GM19239 (cell line): Measurements from ENCODE around the gene GFPT2.

Source experiments
- DNase-seq: peaks from one replicate; pipeline ENCODE4 v3.0.0; 2011; ENCODE audit warnings: low spot score; ENCODE audit not compliant: insufficient read length
- FAIRE-seq: peaks from 2 replicates; lab custom pipeline; 2011; peaks lifted over from hg19 to GRCh38; lab: Jason Lieb, UNC

GFPT2 gene

DNA sequence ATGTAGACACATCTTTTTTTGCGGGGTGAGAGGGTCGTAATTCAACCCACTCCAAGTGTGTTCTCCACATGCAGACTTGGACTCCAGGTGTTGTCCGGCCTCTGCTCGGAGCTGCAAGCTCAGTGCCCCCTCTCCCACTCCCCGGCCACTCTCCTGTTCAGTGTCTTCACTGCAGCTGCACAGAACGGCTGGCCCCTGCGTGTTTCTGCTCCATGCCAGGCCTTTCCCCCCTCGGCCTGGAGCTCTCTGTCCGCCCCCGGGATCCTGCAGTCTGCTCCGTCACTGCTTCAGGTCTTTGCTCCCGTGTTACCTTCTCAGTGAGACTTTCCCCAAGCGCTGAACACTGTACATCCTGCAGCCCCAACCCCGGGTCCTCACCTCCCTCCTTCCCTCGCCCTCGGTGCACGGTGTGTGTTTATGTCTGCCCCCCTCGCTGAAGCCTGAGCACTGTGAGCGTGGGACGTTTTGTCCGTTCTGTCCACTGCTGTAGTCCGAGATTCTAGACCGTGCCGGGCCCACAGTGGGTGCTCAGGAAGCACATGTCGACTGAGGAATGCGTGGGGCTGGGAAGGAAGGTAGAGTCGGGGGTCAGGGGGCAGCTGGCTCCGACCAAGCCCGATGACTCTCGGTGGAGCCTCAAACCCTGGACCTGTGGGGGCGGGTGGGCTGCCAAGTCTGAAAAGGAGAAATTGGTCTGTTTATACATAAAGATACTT, 26.4 kb upstream of the GFPT2 start:
- FAIRE-seq (no peak), DNase-seq (no peak)

DNA sequence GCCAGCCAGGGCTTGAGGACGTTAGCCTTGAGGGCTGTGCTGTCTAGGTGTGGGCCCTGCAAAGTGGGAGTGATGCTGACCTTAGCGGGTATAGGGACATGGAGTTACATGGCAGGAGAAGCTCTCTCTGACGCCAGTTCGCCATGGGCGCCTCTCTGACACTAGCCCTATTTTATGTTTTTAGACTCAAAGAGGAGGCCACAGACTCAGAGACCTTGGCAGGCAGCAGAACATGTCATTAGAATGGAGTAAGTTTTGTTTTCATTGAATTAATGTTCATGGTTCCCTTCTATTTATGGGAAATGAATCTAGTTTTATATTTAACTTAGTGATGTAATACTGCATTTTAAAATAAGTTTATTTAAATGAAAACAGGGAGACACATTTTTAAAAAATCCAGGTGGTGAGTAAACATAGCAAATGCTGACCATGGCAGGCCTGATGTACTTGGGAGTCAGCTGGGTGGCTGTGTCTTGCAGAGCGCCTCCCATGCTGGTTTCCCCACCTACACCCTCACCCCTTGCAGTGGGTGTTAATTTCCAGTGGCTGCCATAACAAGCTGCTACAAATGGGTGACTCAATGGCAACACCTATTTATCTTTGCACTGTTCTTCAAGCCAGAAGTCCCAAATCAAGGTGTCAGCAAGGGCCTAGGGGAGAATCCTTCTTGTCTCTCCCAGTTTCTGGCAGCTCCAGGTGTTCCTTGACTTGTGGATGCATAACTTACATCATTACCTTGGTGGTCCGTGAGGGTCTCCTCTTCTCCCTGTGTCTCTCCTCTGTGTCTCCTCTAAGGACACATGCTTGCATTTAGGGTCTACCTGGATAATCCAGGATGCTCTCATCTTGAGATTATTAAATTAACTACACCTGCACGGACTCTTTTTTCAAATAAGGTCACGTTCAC, 25.6 kb upstream of the GFPT2 start:
- DNase-seq, result no peak
- no peak for FAIRE-seq

DNA sequence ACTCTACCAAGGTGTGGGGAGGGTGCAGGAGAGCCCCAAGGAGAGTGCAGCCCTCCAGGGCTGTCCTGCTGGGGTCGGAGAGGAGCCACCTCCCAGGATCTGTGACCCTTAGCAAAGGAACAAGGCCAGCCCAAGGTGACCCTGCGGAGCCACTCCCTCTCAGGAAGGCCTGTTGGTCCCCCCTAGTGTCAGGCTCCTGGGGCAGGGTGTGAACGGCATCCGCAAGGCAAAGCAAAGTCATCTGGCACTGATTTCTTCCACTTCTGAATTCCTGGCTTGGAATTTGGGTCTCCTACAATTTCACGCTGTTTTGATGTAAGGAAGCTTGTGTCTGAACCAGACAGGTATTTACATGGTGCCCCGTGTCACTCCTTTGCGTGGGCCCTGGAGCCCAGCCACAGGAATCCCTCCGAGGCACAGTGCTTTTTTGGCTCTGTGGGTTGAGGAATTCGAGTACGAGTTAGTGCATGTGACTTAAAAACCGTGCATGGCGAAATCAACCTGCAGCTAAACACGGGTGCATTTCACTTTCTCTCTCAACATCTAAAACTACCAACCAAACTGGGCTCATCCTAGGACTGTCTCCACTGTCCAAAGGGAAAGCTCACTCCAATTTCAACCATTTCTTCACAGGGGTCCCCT, 24.5 kb upstream of the GFPT2 start:
- DNase-seq, result no peak
- FAIRE-seq, result no peak

DNA sequence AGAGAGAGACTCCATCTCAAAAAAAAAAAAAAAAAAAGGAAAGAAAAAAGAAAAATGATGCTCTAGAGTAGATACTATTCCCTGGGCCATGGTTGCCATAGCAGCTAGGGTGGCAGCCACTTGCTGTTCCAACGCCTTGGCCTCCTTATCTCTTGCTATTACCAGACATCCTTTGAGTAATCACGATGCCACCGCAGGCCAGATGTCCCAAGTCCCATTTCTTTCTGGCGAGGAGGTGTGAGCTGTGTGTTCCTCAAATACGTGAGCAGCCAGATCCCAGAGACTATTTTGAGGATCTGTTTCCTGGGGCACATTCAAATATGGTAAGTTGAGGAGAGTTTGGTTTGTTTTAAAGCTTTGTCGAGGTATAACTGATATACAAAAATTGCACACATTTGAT, 23.4 kb upstream of the GFPT2 start:
- DNase-seq (no peak), FAIRE-seq (no peak)

DNA sequence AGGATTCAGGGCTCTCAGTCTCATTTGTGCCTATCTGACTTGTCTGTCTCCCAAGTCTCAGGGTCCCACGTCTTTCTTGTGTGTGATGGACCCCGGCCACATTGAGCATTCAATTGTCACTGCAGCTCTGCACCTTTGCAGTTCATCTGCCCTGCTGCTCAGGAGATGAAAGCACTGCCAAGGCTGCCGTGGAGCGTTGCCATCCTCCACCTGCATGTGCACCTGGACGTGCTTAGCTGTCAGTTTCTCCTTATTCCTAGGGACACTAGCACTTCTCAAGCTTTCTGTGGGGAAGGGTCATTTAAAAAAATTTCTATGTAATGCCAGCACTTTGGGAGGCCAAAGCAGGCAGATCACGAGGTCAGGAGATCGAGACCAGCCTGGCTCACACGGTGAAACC, 22.8 kb upstream of the GFPT2 start:
- DNase-seq (no peak), FAIRE-seq (no peak)

DNA sequence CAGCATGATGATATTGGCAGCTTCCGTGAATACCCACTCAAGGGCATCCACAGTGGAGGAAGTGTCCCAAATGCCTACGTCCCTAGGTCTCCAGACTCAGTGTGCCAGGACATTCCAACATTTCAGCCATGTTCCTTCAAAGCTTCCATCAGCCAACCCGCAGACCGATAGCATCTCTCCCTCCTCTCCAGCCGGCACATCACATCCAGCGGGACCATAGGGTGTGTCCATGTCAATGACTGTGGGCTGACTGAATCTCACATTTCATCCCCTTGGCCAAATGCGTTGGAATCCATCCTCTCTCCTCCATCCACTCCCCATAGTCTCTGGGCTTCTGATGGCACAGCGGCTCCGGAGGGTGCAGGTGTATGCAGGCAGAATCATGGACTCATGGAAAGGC, 22.2 kb upstream of the GFPT2 start:
- no peak for FAIRE-seq
- DNase-seq, result no peak

DNA sequence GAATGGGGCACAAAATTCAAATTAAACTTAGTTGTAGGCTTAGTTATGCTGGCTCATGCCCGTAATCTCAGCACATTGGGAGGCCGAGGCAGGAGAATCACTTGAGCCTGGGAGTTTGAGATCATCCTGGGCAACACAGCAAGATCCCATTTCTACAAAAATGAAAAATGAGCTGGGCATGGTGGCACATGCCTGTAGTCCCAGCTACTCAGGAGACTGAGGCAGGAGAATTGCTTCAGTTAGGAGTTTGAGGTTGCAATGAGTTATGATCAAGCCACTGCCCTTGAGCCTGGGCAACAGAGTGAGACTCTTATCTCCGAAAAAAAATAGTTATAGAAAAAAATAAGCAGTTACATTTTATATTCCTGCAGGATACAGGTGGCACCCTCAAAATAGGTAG, 20.7 kb upstream of the GFPT2 start:
- FAIRE-seq (no peak), DNase-seq (no peak)

DNA sequence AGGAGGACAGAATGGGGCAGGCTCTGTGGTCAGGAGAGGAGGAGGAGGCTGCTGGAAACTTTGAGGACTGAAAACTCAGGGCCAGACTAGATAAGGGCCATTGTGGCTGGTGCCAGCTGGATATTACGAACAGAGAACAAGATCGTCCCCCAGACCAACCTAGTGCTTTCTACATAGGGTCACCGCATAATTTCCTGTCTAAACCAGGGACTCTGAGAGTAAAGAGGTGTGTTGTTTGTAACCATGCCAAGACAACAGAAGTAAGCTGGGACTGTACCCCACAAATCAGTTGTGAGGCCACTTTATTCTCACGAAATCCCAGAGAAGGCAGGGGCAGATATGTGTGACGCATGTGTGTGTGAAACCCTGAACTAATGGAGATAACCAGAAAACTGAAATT, 20.3 kb upstream of the GFPT2 start:
- DNase-seq (no peak), FAIRE-seq (no peak)

DNA sequence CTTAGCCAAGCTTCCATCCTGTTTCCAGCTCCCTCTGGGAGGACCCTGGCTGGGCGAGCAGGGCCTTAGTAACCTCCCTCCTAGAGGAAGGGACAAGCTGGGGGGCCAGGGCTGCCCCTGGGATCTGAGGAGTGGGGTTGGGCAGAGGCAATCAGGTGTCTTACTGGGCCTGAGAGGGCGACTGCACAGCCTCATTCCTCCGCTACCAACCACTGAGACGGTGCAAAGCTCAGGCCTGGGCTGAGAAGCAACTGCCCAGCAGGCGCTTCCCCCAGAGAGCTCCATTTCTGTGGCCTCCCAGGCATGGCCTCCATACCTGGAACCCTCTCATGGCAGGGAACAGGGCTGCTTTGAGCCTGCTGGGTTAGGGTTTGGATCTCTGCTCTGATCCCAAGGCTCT, 18.8 kb upstream of the GFPT2 start:
- FAIRE-seq, result no peak
- no peak for DNase-seq

DNA sequence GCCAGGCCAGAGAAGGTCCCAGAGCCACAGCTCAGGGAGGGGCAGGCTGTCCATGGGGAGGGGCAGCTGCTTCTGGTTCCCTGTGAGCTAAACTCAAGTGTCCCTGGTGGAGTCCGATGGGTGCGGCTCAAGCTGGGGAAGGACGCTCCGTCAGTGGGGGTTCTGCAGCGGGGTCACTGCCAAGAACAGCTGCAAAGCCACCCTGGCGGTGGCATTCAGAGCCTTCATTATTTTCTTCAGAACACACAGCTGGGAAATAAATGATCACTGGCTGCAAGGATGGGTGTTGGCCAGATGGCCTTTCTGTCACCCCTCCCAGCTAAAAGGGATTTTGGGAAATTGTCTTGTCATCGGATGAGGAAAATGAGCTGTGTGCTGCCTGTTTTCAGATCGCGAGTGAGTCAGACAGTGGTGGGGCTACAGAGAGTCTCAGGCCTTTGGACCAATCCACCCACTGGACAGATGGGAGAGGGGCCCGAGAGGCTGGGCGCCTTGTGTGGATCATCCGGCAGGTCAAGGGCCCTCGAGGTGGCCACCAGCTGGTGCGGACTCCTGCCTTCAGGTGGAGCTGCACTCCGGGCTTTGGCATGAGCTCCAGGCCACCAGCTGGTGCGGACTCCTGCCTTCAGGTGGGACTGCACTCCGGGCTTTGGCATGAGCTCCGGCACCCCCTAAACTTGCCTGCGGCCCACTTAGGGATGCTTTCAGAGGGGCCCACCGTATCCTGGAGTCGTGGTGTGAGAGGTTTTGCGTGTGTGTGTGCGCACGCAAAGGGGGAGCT, 17.9 kb upstream of the GFPT2 start:
- FAIRE-seq (no peak), DNase-seq (no peak)

DNA sequence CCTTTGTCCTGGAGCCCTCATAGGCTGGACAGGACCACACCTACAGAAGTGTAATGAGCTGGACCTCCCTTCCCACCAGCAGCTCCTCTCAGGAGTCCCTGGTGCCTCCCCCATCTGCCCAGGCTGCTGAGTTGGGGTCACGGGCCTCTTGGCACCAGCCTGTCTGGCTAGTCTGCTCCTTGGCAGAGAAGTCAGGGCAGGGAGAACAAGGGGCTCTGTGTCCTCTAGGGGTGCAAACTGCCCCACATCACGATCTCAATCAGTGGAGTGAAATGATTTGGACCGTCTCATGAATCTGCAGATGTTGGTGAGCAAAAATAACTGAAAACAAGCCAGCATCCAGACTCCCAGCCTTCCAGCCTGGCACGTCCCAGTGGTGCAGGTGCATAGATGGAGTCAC, 14.9 kb upstream of the GFPT2 start:
- DNase-seq (no peak), FAIRE-seq (no peak)

DNA sequence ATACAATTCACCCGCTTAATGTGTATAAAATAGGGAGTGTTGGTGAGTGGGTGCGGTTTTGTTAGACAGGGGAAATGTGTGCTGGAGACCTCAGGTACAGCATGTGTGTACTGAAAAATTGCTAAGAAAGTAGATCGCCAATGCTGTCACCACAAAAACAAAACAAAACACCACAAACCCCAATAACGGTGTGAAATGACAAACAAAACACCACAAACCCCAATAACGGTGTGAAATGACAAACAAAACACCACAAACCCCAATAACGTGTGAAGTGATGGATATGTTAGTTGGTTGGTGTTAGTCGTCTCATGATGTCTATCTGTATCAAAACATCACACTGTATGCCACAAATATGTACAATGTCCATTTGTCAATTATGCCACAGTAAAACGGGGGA, 14.2 kb upstream of the GFPT2 start:
- FAIRE-seq (no peak), DNase-seq (no peak)

DNA sequence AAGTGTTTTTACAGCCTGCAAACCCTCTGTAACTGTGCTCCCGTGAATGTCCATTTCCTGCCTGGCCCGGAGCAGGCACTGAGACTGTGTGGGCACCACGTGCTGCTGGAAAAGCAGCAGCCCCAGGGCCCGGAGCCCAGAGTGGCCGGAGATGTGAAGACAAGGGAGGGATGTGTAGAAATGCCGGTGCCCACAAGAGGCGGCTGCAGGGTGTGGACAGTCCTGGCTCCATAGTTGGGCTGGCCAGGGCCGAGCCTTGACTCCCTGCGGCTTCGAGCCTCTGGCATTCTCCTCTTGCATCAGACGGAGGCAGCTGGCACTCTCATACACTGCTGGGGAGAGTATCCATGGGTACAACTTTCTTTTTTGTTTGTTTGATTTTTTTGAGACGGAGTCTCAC, 13.2 kb upstream of the GFPT2 start:
- no peak for FAIRE-seq

DNA sequence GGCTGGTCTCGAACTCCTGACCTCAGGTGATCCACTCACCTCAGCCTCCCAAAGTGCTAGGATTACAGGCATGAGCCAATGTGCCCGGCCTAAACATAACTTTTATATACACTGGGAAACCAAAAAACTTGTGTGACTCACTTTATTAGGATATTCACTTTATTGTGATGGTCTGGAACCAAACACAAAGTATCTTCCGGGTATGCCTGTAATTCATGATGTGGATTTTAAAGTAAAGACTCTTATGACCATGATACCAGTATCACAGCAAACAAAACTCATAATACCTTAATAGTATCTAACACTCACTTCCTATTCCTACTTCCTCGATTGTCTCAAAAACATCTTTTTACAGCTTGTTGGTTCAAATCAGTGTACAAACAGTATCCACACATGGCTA, 12.7 kb upstream of the GFPT2 start:
- FAIRE-seq (no peak), DNase-seq (no peak)

More for the DNA sequence above, 13.2 kb upstream of the GFPT2 start:
- no peak for DNase-seq

DNA sequence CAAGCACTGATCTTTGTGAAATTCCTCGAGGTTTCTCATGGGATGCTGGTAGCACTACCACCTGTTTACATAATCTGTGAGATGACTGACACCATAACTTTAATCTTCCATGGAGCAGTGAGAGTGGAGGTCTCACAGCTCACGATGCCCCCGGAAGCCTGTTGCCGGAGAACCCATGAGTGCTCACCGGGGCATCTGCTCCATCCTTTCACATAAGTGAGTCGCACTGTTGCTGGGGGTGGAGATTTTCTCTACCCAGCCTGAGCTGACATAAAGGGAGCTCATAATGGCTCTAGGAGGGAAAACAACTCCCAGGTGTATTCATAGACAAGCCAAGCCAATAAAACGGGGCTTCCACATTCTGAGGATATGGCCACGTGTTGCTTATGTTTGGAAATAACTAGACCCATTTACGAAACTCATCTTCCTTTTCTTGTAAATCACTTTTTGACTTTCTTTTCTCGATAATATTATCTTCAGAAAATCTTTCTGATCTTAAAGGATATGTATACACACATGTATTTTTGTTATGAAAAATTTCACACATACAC, 11.2 kb upstream of the GFPT2 start:
- FAIRE-seq, result no peak
- no peak for DNase-seq

DNA sequence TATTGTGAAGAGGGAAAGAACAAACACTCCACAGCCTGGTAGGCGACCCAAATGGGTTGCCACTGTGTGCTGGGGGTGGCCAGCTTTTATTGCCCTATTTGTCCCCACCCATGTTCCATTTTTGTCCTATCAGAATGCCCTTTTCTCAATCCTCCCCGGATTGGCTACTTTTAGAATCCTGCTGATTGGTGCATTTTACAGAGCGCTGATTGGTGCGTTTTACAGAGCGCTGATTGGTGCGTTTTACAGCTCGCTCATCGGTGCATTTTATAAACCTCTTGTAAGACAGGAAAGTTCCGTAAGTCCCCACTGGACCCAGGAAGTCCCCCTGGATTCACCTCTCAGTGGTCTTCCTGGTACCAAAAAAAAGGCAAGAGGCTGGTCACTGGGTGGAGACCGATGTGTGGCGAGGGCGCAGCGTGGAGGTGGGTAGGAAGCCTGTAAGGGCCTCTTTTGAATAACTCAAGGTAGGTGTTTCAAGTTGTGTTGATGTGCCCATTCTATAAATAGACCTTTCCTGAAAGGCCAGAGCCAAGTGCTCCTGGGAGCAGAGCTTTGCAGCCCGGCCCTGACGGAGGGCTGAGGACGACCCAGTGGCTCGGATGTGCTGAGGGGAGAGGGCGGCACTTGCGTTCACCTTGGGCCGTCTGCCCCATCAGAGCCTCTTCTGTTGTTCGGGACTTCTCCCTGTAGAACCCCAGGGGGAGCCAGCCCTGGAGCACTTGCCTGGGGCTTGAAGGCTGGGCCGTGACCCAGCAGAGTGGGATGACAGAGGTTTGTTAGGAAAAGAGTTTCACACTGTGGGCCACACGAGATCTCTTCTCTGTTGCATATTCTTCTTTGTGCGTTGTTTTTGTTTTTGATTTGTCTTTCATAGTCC, 7.2 kb upstream of the GFPT2 start:
- DNase-seq (no peak), FAIRE-seq (no peak)

DNA sequence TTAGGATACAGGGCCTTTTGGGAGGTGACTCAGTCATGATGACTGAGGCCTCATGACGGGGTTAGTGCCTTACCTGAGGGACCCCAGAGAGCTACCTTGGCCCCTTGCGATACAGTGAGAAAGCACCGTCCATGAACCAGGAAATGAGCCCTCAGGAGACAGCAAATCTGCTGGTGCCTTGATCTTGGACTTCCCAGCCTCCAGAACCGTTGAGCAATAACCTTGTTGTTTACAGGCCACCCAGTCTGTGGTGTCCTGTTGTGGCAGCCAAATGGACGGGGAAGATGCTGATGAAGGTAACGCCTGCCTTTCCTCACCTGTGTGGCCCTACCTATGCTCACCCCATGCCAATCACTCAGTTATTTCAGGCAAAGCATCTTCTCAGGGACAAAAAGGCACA, 5.6 kb upstream of the GFPT2 start:
- FAIRE-seq, result no peak
- no peak for DNase-seq

DNA sequence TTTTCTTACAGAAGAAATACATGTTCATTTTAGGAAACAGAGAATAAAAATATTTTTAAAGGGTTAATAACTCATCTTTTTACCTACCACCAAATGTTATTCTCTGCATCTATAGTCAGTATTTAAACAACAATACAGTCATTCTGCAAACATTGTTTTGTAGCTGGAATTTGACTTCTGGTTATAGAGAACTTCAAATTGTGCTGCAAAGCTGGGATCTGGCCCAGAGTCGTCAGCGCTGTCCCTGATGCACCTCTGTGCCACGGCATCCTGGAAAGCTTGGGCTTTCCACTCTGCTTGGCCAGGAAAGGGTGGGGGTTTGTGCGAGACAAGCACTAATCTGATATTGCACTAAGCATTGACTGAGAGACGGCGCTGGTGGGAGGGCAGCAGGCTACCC, 5.0 kb upstream of the GFPT2 start:
- no peak for DNase-seq
- no peak for FAIRE-seq

DNA sequence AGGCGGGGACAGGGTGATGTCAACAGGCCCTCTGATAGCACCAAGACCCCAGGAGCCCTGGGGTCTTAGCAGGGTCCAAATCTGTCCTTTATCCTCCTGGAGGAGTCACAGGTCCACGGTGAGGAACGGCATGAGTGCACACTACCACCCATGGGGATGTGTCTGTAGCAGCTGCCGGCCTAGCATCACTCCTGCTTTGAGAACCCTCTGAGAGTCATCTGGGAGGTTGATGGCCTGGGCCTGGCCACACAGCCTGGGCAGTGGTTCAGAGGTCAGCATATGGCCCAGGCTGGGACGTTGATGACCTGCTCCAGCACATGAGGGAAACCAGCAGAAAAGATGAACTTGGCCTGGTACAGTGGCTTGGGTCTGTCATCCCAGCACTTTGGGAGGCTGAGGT, 1.8 kb upstream of the GFPT2 start:
- DNase-seq (no peak), FAIRE-seq (no peak)
